Thoracic aorta (tissue), 2 donors: ENCODE results near the gene GSTA5. TPM values are rescaled to one million over a fixed set of nuclear protein-coding genes. Genes with fewer than 3 reads are reported as not detected.
A peak's percentile ranks its signal among the peaks of the same experiment; 100 is the strongest.
"Not testable (repeated sequence)": the region's sequence is repeated elsewhere in the genome, so short reads cannot be mapped to it uniquely, and the experiment has no call there.

ENCODE experiments used
- ATAC-seq: fragments of 150-250 bp; one replicate; pipeline ENCODE4 v1.8.0; 2017; ENCODE audit warnings: low read depth; ENCODE audit not compliant: insufficient number of reproducible peaks, low FRiP score
- DNase-seq: peaks from one replicate; pipeline ENCODE4 v3.0.0-alpha.2; 2020; ENCODE audit warnings: low spot score
- H3K27ac ChIP-seq, 2 donors: fragments of 200-600 bp; sonication (generic); 1 replicate in 1 of 2; 2 replicates in 1 of 2; pipeline ENCODE4 v1.5.1; 2016; ENCODE audit warnings: mild to moderate bottlenecking in 2 of 2, moderate library complexity in 2 of 2
- H3K27me3 ChIP-seq: fragments of 200-600 bp; sonication (generic); replicated peaks from 2 replicates; pipeline ENCODE4 v1.6.0; 2016; ENCODE audit warnings: mild to moderate bottlenecking; ENCODE audit not compliant: insufficient read depth
- H3K36me3 ChIP-seq: fragments of 200-600 bp; sonication (generic); one replicate; pipeline ENCODE4 v1.5.1; 2016
- H3K4me1 ChIP-seq, 2 donors: fragments of 200-600 bp; sonication (generic); 1 replicate in 1 of 2; 2 replicates in 1 of 2; pipeline versions ENCODE4 v1.5.1 to v1.6.0; 2016; ENCODE audit warnings: low read depth in 2 of 2, mild to moderate bottlenecking in 1 of 2; ENCODE audit not compliant: control insufficient read depth in 1 of 2
- H3K4me3 ChIP-seq: fragments of 200-600 bp; sonication (generic); 2 replicates; pipeline ENCODE4 v1.5.1; 2016; ENCODE audit warnings: mild to moderate bottlenecking
- H3K9me3 ChIP-seq: fragments of 200-600 bp; sonication (generic); 2 replicates; pipeline ENCODE4 v1.5.1; 2016
- total RNA-seq, 2 donors: library from RNA; depleted of rRNA; stranded (reverse); fragments of >200 nt; gene quantifications; one replicate each; pipeline versions ENCODE4 v1.1.0 to v1.2.3, GENCODE V29; 2016
- TF ChIP-seq, protein P1 (sequence below): fragments of 200-600 bp; sonication (generic); IDR thresholded peaks from one replicate; pipeline ENCODE4 v1.5.1; 2019; ENCODE audit warnings: antibody characterized with exemption

GSTA5 gene
- total RNA-seq, 2 donors from 2014 or later: not detected

DNA sequence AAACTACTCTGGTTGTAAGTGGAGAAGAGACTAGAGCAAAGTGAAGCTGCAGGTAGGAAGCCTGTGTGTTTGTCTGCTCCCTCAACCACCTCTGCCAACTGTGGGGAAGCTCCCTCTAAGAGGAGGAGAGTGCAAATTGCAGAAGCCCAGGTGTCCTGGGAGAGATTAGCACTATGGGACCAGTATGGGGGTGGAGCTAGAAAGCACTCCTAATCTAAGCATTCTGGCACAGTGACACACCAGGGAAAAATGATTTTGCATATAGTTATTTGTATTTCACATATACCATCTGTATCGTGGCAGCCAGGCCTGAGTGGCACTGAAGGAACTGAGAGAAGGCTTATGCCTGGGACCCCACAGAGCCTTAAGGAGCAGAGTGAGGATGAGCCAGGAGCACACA is 49.8 kb downstream of the GSTA5 start:
- TF ChIP-seq, protein P1, sequence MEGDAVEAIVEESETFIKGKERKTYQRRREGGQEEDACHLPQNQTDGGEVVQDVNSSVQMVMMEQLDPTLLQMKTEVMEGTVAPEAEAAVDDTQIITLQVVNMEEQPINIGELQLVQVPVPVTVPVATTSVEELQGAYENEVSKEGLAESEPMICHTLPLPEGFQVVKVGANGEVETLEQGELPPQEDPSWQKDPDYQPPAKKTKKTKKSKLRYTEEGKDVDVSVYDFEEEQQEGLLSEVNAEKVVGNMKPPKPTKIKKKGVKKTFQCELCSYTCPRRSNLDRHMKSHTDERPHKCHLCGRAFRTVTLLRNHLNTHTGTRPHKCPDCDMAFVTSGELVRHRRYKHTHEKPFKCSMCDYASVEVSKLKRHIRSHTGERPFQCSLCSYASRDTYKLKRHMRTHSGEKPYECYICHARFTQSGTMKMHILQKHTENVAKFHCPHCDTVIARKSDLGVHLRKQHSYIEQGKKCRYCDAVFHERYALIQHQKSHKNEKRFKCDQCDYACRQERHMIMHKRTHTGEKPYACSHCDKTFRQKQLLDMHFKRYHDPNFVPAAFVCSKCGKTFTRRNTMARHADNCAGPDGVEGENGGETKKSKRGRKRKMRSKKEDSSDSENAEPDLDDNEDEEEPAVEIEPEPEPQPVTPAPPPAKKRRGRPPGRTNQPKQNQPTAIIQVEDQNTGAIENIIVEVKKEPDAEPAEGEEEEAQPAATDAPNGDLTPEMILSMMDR: no peak
- Histone ChIP-seq H3K4me3 (no peak overlapping the region), H3K36me3 (no peaks in the 10 kb centered on the region), H3K27me3 (no peaks in the 10 kb centered on the region), H3K4me1 (peaks cover 0 to 19% of the 10 kb centered on the region in 2 donors), H3K9me3 (no peaks in the 10 kb centered on the region), H3K27ac (no peak overlapping the region)
- DNase-seq: no peak
- ATAC-seq: no peak

DNA sequence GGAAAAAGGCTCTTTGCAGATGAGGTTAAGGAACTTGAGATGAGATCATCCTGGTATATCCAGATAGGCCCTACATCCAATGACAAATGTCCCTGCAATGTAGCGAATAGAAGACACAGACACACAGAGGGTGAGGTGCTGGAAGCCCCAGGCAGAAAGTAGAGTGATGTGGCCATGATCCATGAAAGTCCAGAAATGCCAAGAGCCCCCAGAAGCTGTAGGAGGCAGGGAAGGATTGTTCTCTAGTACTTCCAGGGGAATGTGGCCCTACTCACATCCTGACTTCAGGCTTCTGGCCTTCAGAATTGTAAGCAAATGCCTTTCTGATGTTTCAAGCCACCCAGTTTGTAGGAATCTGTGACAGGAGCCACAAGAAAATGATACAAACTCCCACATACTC is 51.0 kb downstream of the GSTA5 start:
- Histone ChIP-seq H3K4me1 (peaks cover 0 to 19% of the 10 kb centered on the region in 2 donors), H3K27ac (peak overlapping the region in 1 of 2 donors; percentile 55)
- not testable (repeated sequence) for H3K9me3 ChIP-seq, H3K36me3 ChIP-seq, H3K4me3 ChIP-seq, H3K27me3 ChIP-seq, DNase-seq, ATAC-seq

DNA sequence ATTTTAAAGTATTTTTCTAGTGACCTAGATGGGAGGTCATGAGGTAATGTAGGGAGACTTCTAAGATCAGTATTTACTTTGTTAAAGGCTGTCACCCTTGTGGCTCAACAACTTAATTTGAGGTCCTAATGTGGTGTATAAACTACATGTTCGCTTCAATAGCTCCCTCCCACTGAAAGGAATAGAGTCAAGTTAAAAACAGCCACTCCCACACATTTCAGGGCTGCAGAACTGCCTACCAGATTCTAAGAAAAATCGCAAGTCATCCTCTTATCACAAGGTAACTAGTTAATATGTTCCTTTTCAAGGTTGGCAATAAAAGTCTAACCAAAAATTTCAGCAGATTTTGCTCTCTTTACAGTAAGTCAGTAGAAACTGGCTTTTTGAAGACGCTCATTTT is 52.1 kb downstream of the GSTA5 start:
- TF ChIP-seq, protein P1: no peak
- no peaks in the 10 kb centered on the region for H3K36me3 ChIP-seq
- no peak for ATAC-seq
- no peak overlapping the region for H3K27ac ChIP-seq
- no peak for DNase-seq
- no peaks in the 10 kb centered on the region for H3K9me3 ChIP-seq
- no peaks in the 10 kb centered on the region for H3K27me3 ChIP-seq
- no peak overlapping the region for H3K4me3 ChIP-seq
- peaks cover 0 to 19% of the 10 kb centered on the region in 2 donors for H3K4me1 ChIP-seq

DNA sequence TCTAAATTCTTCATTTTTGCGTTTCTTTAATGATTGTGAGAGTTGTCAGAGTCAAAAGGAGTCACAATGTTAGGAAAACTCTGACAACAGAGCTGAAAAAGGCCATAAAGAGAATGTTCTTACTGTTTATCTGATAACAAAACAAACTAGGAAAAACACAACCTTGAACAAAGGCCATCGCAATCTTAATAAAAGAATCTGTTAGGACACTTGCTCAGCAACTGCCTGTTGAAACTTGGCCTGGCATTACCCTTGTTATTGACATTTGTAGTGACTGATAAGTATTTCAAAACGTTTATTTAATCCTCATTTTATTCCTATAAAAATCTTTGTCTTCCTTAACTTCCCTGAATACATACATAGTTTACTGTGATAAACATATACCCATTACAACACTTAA is 52.7 kb downstream of the GSTA5 start:
- Histone ChIP-seq H3K9me3 (no peaks in the 10 kb centered on the region), H3K4me3 (no peak overlapping the region), H3K4me1 (peaks cover 0 to 19% of the 10 kb centered on the region in 2 donors), H3K27me3 (no peaks in the 10 kb centered on the region), H3K36me3 (no peaks in the 10 kb centered on the region), H3K27ac (no peak overlapping the region)
- no peak for ATAC-seq
- TF ChIP-seq, protein P1: no peak
- DNase-seq: no peak

DNA sequence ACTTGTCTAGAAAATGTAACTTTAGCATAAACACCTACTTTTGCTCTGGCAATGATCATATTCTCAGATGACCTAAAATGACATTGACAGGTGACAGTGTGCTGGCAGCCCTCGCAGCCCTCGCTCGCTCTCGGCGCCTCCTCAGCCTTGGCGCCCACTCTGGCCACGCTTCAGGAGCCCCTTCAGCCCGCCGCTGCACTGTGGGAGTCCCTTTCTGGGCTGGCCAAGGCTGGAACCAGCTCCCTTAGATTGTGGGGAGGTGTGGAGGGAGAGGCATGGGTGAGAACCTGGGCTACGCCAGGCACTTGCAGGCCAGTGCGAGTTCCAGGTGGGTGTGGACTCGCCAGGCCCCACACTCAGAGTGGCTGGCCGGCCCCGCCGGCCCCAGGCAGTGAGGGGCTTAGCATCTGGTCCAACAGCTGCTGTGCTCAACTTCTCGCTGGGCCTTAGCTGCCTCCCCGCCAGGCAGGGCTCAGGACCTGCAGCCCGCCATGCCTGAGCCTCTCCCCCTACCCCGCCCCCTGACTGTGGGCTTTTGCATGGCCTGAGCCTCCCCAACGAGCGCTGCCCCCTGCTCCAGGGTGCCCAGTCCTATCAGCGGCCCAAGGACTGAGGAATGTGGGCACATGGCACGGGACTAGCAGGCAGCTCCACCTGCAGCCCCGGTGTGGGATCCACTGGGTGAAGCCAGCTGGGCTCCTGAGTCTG is 54.2 kb downstream of the GSTA5 start:
- Histone ChIP-seq H3K27me3 (no peaks in the 10 kb centered on the region), H3K36me3 (no peaks in the 10 kb centered on the region), H3K4me1 (peaks cover 0 to 19% of the 10 kb centered on the region in 2 donors), H3K4me3 (no peak overlapping the region), H3K9me3 (no peaks in the 10 kb centered on the region), H3K27ac (no peak overlapping the region)
- DNase-seq (no peak), ATAC-seq (no peak)
- TF ChIP-seq, protein P1: no peak

DNA sequence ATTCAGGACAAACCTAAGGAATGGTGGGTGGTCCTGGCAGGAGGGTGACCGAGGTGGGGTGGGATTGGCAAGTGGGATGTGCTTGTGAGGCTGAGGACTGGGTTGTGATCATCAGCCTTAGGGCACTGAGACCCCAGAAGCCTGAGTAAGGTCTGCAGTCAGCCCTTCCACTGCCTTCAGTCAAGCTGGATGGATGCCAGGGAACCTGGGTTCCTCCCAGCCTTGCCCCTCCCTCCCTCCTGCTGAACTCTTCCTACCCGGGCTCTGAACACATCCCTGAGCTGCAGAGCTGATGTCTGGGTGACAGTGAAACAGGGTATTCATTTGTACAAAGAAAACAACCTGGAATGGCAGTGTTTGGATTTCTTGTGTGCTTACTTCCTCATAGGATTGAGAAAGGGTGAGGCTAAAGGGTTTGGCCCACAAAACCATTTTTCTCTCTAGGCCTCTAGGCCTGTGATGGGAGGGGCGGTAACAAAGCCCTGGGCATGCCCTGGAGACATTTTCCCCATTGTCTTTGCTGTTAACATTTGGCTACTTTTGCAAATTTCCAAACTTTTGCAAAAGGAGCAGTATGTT is 57.8 kb downstream of the GSTA5 start:
- not testable (repeated sequence) for ATAC-seq, H3K4me3 ChIP-seq, H3K9me3 ChIP-seq, DNase-seq, H3K27ac ChIP-seq, H3K4me1 ChIP-seq, H3K27me3 ChIP-seq, H3K36me3 ChIP-seq

DNA sequence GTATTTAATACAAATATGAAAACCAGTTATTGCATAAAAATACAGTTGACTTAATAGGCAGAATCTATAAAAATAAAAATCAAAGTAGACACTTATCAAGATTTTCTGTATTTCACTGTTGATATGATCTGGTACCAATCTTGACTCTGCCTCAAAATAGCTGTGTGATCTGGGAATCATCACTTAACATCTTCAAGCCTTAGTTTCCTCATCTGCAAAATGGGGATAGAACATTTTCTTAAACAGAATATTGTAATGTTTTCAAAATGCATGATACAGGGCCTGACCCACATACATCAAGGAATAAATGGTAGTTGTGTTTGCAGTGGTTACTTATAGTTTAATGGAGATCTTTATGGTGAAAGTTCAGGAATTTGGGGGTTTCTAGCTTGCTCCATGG is 58.4 kb downstream of the GSTA5 start:
- ATAC-seq, H3K4me3 ChIP-seq: not testable (repeated sequence)

More for the DNA sequence above, 58.4 kb downstream of the GSTA5 start:
- DNase-seq, H3K36me3 ChIP-seq, H3K27ac ChIP-seq, H3K27me3 ChIP-seq, H3K9me3 ChIP-seq, H3K4me1 ChIP-seq: not testable (repeated sequence)
